ENCODE data around the gene CFAP74.

CFAP74 gene

GRCh38 chr1:2049718-2050431 is 46.3 kb upstream of the CFAP74 start, which contains the start of gene PRKCZ (continued):
- TF ChIP-seq PRDM4 (tag by site-specific recombination; IDR thresholded peaks at IDR 0.05), result no peak
- no peak for TF ChIP-seq GLI4 (tag by site-specific recombination; IDR thresholded peaks at IDR 0.05)
- TF ChIP-seq ZNF266 (tag by site-specific recombination; IDR thresholded peaks at IDR 0.05; ENCODE audit: low read depth), result no peak
- peak; percentile 95 for TF ChIP-seq ZBTB20 (tag by site-specific recombination; IDR thresholded peaks at IDR 0.05)
- peak; percentile 36; the same call in 1 of the 2 replicates for TF ChIP-seq ZXDB (tag by site-specific recombination; IDR thresholded peaks at IDR 0.05)
- no peak for TF ChIP-seq ZNF677 (tag by site-specific recombination; IDR thresholded peaks at IDR 0.05)
- no peak for TF ChIP-seq ZNF114 (tag by site-specific recombination; IDR thresholded peaks at IDR 0.05)
- 0 out of 2 replicates have a peak, but pooled peaks have one; percentile 25 for TF ChIP-seq ZNF76 (tag by site-specific recombination; IDR thresholded peaks at IDR 0.05; ENCODE audit: borderline replicate concordance, low read depth)
- no peak for TF ChIP-seq ZNF10 (tag by site-specific recombination; IDR thresholded peaks at IDR 0.05)
- no peak for TF ChIP-seq MEIS1 (CRISPR knock-in tag; IDR thresholded peaks at IDR 0.05; ENCODE audit: borderline replicate concordance)
- TF ChIP-seq ZNF548 (tag by site-specific recombination; IDR thresholded peaks at IDR 0.05), result no peak
- TF ChIP-seq SP7 (tag by site-specific recombination; IDR thresholded peaks at IDR 0.05), result no peak
- TF ChIP-seq RBAK (tag by site-specific recombination; IDR thresholded peaks at IDR 0.05), result no peak
- no peak for TF ChIP-seq ZNF701 (tag by site-specific recombination; IDR thresholded peaks at IDR 0.05)
- TF ChIP-seq ZNF223 (tag by site-specific recombination; IDR thresholded peaks at IDR 0.05), result no peak
- TF ChIP-seq OVOL3 (tag by site-specific recombination; IDR thresholded peaks at IDR 0.05), result no peak
- peak; percentile 87 for TF ChIP-seq BCL11B (tag by site-specific recombination; IDR thresholded peaks at IDR 0.05; ENCODE audit: low read depth)
- TF ChIP-seq ZNF132 (tag by site-specific recombination; IDR thresholded peaks at IDR 0.05; ENCODE audit: borderline replicate concordance), result no peak
- no peak for TF ChIP-seq TCF7L2 (IDR thresholded peaks at IDR 0.05; ENCODE audit: borderline replicate concordance, low read depth, low read length)
- no peak for TF ChIP-seq ZSCAN23 (tag by site-specific recombination; IDR thresholded peaks at IDR 0.05)
- TF ChIP-seq ZNF202 (tag by site-specific recombination; IDR thresholded peaks at IDR 0.05; ENCODE audit: borderline replicate concordance), result no peak
- no peak for TF ChIP-seq ZNF768 (tag by site-specific recombination; IDR thresholded peaks at IDR 0.05)
- no peak for TF ChIP-seq ZNF626 (tag by site-specific recombination; IDR thresholded peaks at IDR 0.05)
- TF ChIP-seq MZF1 (tag by site-specific recombination; IDR thresholded peaks at IDR 0.05; ENCODE audit: borderline replicate concordance), result no peak
- TF ChIP-seq ZSCAN18 (tag by site-specific recombination; IDR thresholded peaks at IDR 0.05), result no peak
- no peak for TF ChIP-seq SETDB1 (IDR thresholded peaks at IDR 0.05; ENCODE audit: insufficient read length, low read length)
- TF ChIP-seq ZNF501 (tag by site-specific recombination; IDR thresholded peaks at IDR 0.05), result 0 out of 2 replicates have a peak, but pooled peaks have one; percentile 36
- TF ChIP-seq ZNF311 (tag by site-specific recombination; IDR thresholded peaks at IDR 0.05; ENCODE audit: borderline replicate concordance), result no peak
- TF ChIP-seq ZNF341 (tag by site-specific recombination; IDR thresholded peaks at IDR 0.05; ENCODE audit: low read depth), result peak; percentile 47; the same call in 1 of the 2 replicates
- no peak for TF ChIP-seq ZSCAN16 (tag by site-specific recombination; IDR thresholded peaks at IDR 0.05)
- TF ChIP-seq ZNF23 (tag by site-specific recombination; IDR thresholded peaks at IDR 0.05; ENCODE audit: borderline replicate concordance), result no peak
- no peak for TF ChIP-seq ZNF302 (tag by site-specific recombination; IDR thresholded peaks at IDR 0.05; ENCODE audit: low read depth)
- TF ChIP-seq ZBTB6 (tag by site-specific recombination; IDR thresholded peaks at IDR 0.05), result no peak
- TF ChIP-seq ZNF280D (tag by site-specific recombination; IDR thresholded peaks at IDR 0.05), result no peak
